HL-60 (cell line): ENCODE measurements around the gene FHL2.

Experiments used
- DNase-seq, 2 experiments: peaks; one replicate each; pipeline ENCODE4 v3.0.0-alpha.2; 2010 to 2020; ENCODE audit warnings: low read depth in 1 of 2, low spot score in 1 of 2
- H3K27ac ChIP-seq: fragments of 250-450 bp; sonication (Bioruptor Pico); replicated peaks from 2 replicates; pipeline ENCODE4 v1.5.1; 2020; ENCODE audit warnings: mild to moderate bottlenecking, moderate library complexity
- H3K27me3 ChIP-seq: fragments of 250-450 bp; sonication (Bioruptor Pico); 2 replicates; pipeline ENCODE4 v1.5.1; 2021; ENCODE audit warnings: mild to moderate bottlenecking, moderate library complexity; ENCODE audit not compliant: insufficient read depth, poor library complexity, severe bottlenecking
- H3K4me3 ChIP-seq: replicated peaks from 2 replicates; pipeline ENCODE4 v1.5.1; 2011; ENCODE audit warnings: mild to moderate bottlenecking, control low read depth, low read length; ENCODE audit not compliant: insufficient read depth
- GABPA ChIP-seq: IDR thresholded peaks from 2 replicates; pipeline ENCODE4 v1.6.1; 2012; ENCODE audit warnings: low read depth
- POLR2AphosphoS5 ChIP-seq: IDR thresholded peaks from 2 replicates; pipeline ENCODE4 v1.6.1; 2012; ENCODE audit warnings: low read depth
- SPI1 ChIP-seq: IDR thresholded peaks from 2 replicates; pipeline ENCODE4 v1.6.1; 2012; ENCODE audit warnings: low read depth, mild to moderate bottlenecking, borderline replicate concordance
- long read RNA-seq: library from polyadenylated mRNA; unstranded; transcript quantifications from one replicate; pipeline ENCODE4 v2.0.0, GENCODE V29; 2020
- TF ChIP-seq, protein P1 (sequence below): IDR thresholded peaks from one replicate; pipeline ENCODE4 v1.5.1; 2011; ENCODE audit warnings: low read length, control low read depth, inconsistent platforms; ENCODE audit not compliant: insufficient read depth
- TF ChIP-seq, protein P2 (sequence below): IDR thresholded peaks from 2 replicates; pipeline ENCODE4 v1.6.1; 2012; ENCODE audit warnings: low read depth; ENCODE audit not compliant: insufficient replicate concordance

The FHL2 gene, protein sequence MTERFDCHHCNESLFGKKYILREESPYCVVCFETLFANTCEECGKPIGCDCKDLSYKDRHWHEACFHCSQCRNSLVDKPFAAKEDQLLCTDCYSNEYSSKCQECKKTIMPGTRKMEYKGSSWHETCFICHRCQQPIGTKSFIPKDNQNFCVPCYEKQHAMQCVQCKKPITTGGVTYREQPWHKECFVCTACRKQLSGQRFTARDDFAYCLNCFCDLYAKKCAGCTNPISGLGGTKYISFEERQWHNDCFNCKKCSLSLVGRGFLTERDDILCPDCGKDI
- long read RNA-seq, result 0 reads

DNA sequence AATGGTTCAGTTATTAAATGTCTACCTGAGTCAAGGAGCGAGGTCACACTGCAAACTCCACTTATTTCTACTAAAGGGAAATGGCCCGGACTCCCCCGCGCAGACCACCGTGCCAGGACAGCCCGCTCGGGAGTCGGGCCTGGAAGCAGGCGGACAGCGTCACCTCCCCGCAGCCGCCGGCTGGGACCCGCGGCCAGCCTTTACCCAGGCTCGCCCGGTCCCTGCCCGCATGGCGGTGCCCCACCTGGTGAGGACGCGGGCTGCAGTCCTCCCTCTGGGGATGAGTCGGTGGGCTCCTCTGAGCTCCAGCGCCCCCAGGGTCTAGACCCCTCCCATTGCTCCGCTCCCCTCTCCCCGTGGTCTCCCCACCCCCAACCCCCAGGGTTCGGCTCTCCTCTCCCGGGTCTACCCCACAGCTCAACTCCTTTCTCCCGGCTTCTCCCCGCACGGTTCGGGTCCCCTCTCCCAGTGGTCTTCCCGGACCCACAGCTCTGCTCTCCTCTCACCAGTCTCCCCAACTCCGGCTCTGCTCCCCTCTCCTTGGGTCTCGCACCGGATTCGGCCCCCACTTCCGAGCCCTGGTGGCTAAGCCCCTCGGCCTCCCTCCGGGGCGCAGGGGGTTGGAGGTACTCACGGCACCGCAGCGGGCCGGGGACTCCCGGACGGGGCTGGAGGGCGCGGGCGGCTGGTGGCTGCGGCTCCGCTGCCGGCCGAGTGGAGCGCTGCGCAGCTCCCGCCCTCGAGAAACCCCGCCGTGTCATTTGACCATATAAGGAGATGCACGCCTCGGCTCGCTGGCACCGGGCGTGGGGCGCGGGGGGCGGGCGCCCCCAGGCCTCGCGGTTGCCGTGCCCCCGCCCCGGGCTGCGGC is at the start of gene FHL2:
TSS of gene FHL2 (minus strand) at position 716 of the 871 bp plus-strand sequence. CDS start 12,535 bp downstream, outside the sequence.
- peak; percentile 18 to 38 for DNase-seq
- TF ChIP-seq, protein P1, sequence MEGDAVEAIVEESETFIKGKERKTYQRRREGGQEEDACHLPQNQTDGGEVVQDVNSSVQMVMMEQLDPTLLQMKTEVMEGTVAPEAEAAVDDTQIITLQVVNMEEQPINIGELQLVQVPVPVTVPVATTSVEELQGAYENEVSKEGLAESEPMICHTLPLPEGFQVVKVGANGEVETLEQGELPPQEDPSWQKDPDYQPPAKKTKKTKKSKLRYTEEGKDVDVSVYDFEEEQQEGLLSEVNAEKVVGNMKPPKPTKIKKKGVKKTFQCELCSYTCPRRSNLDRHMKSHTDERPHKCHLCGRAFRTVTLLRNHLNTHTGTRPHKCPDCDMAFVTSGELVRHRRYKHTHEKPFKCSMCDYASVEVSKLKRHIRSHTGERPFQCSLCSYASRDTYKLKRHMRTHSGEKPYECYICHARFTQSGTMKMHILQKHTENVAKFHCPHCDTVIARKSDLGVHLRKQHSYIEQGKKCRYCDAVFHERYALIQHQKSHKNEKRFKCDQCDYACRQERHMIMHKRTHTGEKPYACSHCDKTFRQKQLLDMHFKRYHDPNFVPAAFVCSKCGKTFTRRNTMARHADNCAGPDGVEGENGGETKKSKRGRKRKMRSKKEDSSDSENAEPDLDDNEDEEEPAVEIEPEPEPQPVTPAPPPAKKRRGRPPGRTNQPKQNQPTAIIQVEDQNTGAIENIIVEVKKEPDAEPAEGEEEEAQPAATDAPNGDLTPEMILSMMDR, result peak; percentile 26
- TF ChIP-seq GABPA, result no peak
- Histone ChIP-seq H3K27ac (no peak within 1 kb of the TSS), H3K27me3 (peaks cover 29% of the 10 kb centered on the region), H3K4me3 (peak within 1 kb of the TSS; percentile 60)

DNA sequence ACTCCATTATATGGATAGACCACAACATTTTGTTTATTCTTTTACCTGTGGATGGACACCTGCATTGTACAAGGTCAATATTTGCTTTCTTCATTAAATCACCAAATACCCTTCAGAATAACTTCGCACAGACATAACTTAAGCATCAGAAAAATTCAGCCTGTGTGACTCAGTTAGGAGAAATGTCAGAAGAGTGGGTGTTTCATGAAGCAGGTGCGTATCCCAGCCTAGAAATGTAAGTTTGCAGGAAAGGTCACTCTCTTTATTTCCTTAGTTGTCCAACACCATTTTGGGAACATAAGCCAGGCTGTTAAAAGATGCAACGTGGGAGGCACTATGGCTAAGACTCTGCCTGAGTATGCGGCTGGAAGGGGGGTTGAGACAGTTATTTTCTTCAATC is 48.6 kb upstream of the FHL2 start:
- no peak for TF ChIP-seq POLR2AphosphoS5
- TF ChIP-seq GABPA, result no peak
- TF ChIP-seq, protein P2, sequence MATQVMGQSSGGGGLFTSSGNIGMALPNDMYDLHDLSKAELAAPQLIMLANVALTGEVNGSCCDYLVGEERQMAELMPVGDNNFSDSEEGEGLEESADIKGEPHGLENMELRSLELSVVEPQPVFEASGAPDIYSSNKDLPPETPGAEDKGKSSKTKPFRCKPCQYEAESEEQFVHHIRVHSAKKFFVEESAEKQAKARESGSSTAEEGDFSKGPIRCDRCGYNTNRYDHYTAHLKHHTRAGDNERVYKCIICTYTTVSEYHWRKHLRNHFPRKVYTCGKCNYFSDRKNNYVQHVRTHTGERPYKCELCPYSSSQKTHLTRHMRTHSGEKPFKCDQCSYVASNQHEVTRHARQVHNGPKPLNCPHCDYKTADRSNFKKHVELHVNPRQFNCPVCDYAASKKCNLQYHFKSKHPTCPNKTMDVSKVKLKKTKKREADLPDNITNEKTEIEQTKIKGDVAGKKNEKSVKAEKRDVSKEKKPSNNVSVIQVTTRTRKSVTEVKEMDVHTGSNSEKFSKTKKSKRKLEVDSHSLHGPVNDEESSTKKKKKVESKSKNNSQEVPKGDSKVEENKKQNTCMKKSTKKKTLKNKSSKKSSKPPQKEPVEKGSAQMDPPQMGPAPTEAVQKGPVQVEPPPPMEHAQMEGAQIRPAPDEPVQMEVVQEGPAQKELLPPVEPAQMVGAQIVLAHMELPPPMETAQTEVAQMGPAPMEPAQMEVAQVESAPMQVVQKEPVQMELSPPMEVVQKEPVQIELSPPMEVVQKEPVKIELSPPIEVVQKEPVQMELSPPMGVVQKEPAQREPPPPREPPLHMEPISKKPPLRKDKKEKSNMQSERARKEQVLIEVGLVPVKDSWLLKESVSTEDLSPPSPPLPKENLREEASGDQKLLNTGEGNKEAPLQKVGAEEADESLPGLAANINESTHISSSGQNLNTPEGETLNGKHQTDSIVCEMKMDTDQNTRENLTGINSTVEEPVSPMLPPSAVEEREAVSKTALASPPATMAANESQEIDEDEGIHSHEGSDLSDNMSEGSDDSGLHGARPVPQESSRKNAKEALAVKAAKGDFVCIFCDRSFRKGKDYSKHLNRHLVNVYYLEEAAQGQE, result no peak
- TF ChIP-seq, protein P1, result no peak
- no peak for TF ChIP-seq SPI1
- DNase-seq, result no peak
- H3K27me3 ChIP-seq, result peaks cover 3% of the 10 kb centered on the region
- no peak overlapping the region for H3K4me3 ChIP-seq
- H3K27ac ChIP-seq, result no peak overlapping the region

DNA sequence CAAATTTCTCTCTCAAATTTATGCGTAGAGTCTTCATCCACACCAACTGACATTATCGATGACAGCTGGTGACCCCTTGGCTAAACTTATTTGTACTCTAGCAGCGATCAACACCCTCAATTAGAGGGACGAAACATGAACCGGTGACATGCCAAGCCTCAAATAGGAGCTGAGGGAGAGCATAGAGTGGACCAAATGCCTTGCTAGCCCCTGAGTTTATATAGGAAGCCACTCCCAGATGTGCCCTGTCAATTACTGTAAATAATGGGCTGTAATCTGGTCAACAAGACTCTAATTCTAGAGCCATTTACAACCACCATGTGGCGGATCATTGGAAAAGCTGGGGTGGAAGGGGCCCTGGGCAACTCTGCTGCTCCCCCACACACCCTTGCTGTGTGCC is 47.6 kb upstream of the FHL2 start:
- TF ChIP-seq, protein P1, result no peak
- TF ChIP-seq POLR2AphosphoS5, result no peak
- no peak for TF ChIP-seq GABPA
- TF ChIP-seq, protein P2, result no peak
- TF ChIP-seq SPI1, result no peak
- no peak overlapping the region for H3K4me3 ChIP-seq
- DNase-seq, result no peak
- peaks cover 3% of the 10 kb centered on the region for H3K27me3 ChIP-seq
- no peak overlapping the region for H3K27ac ChIP-seq
